ENCODE results near the gene MBP. TPM values are rescaled to one million over a fixed set of nuclear protein-coding genes. Genes with fewer than 3 reads are reported as not detected.

MBP gene
- total RNA-seq, 1 experiment from 2014 or later = 47.4 TPM

DNA sequence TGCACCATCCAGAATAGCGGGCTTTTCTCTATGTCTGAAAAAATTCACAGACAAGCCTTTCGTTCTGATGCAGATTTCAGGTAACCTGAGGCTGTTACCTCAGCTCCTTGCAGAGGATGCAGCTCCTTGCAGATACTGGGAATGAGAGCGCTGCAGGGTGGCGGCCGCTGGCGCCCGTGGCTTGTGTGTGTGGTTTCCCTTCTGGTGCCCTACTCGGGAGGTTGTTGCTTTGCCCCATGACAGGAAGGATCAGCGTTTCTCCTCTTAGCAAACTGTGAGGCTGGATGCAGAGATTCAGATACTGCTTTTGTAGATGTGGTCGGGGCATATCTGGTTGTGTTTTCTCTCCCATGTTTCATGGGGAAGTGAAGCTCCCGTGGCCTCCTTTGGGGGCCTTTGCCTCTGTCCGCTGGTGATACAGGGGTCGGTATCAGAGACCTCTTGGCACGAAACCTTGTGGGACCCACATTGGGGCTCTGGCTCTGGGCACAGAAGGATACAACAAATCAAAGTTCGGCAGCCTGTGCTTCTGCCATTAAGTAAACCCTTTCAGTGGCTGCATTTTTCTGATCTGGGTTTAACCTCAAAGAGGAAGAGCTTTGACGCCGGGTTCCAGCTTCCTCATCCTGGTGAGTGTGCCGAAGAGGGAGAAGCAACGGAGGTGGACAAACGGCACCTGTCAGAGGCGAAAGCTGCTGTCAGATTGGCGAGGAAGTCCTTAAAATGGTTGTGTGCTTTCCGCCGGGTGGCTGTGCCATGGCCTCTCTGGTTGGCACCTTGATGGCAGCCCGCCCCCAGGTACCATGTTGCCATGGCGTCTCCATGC is 127.8 kb downstream of the MBP start:
- intact Hi-C loops (cut with micrococcal nuclease) = loop anchor here (5.0 kb wide), 1 partner anchor 123 kb away; no protein-coding TSS in a partner anchor
- H3K9me2 ChIP-seq (replicated peaks; ENCODE audit: low read length) = no peaks in the 10 kb centered on the region
- no peak overlapping the region for H3K9ac ChIP-seq (ENCODE audit: low read length)
- H3K27ac ChIP-seq (ENCODE audit: low read length) = no peak overlapping the region
- no peak for ATAC-seq
- H3K4me2 ChIP-seq (ENCODE audit: low read length) = no peak overlapping the region
- no peaks in the 10 kb centered on the region for H3K27me3 ChIP-seq (ENCODE audit: low read length)
- TF ChIP-seq, protein P1, sequence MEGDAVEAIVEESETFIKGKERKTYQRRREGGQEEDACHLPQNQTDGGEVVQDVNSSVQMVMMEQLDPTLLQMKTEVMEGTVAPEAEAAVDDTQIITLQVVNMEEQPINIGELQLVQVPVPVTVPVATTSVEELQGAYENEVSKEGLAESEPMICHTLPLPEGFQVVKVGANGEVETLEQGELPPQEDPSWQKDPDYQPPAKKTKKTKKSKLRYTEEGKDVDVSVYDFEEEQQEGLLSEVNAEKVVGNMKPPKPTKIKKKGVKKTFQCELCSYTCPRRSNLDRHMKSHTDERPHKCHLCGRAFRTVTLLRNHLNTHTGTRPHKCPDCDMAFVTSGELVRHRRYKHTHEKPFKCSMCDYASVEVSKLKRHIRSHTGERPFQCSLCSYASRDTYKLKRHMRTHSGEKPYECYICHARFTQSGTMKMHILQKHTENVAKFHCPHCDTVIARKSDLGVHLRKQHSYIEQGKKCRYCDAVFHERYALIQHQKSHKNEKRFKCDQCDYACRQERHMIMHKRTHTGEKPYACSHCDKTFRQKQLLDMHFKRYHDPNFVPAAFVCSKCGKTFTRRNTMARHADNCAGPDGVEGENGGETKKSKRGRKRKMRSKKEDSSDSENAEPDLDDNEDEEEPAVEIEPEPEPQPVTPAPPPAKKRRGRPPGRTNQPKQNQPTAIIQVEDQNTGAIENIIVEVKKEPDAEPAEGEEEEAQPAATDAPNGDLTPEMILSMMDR (conservative IDR thresholded peaks at IDR 0.05; ENCODE audit: low read depth, low read length) = no peak
- TF ChIP-seq EZH2 (IDR thresholded peaks at IDR 0.05; ENCODE audit: low read length, unreplicated experiment) = no peak
- TF ChIP-seq EZH2phosphoT487 (IDR thresholded peaks at IDR 0.05; ENCODE audit: borderline replicate concordance, low read length) = no peak
- DNase-seq = no peak
- H3F3A ChIP-seq (ENCODE audit: low read length, unreplicated experiment) = no peaks in the 10 kb centered on the region
- 0 out of 2 replicates have a peak, but pooled peaks cover 4% of the 10 kb centered on the region for H3K4me1 ChIP-seq (ENCODE audit: insufficient read depth, low read length)
- no peaks in the 10 kb centered on the region for H3K36me3 ChIP-seq (ENCODE audit: low read depth, low read length)
- no peaks in the 10 kb centered on the region for H3K79me2 ChIP-seq (ENCODE audit: low read length)
- H3K4me3 ChIP-seq (ENCODE audit: low read length) = no peak overlapping the region
- no peaks in the 10 kb centered on the region for H4K20me1 ChIP-seq (ENCODE audit: low read length)
- CTCF ChIA-PET = no interaction called here
- no peaks in the 10 kb centered on the region for H3K9me3 ChIP-seq (ENCODE audit: low read length)
- H2AFZ ChIP-seq (ENCODE audit: low read length) = no peak overlapping the region
- BruUV-seq (replicated peaks) = no TSS peak
- POLR2A ChIA-PET (ENCODE audit: unreplicated experiment) = no interaction called here

DNA sequence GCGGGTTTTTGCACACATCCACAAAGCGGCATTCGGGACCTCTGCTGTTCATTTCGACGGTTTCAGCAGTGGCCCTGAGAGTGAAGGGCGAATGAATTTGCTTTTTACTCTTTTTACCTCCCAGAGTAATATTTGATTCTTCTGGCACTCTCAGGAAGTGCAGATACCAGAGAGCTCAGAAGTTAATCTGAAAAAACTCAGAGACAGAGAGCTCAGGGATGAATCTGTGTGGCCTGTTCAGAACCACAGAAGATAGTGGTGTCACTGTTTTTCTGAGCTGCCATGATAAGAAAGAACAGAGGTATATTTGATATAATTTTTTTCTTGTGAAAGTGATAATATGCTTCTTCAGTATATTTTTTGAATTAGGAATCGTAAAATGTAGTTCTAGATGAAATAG is 129.3 kb downstream of the MBP start:
- no peaks in the 10 kb centered on the region for H3K27me3 ChIP-seq (ENCODE audit: low read length)
- intact Hi-C loops (cut with micrococcal nuclease) = loop anchor here (5.0 kb wide), 1 partner anchor 124 kb away; no protein-coding TSS in a partner anchor
- ChIA-PET POLR2A (ENCODE audit: unreplicated experiment) (no interaction called here), CTCF (no interaction called here)
- no peak overlapping the region for H3K4me2 ChIP-seq (ENCODE audit: low read length)
- no peaks in the 10 kb centered on the region for H3K9me3 ChIP-seq (ENCODE audit: low read length)
- TF ChIP-seq, protein P1 (conservative IDR thresholded peaks at IDR 0.05; ENCODE audit: low read depth, low read length) = no peak
- TF ChIP-seq EZH2phosphoT487 (IDR thresholded peaks at IDR 0.05; ENCODE audit: borderline replicate concordance, low read length) (no peak), EZH2 (IDR thresholded peaks at IDR 0.05; ENCODE audit: low read length, unreplicated experiment) (no peak)
- DNase-seq = no peak
- 0 out of 2 replicates have a peak, but pooled peaks cover 4% of the 10 kb centered on the region for H3K4me1 ChIP-seq (ENCODE audit: insufficient read depth, low read length)
- H4K20me1 ChIP-seq (ENCODE audit: low read length) = no peaks in the 10 kb centered on the region
- H3K9me2 ChIP-seq (replicated peaks; ENCODE audit: low read length) = no peaks in the 10 kb centered on the region
- H3K36me3 ChIP-seq (ENCODE audit: low read depth, low read length) = no peaks in the 10 kb centered on the region
- no peak overlapping the region for H3K9ac ChIP-seq (ENCODE audit: low read length)
- BruUV-seq (replicated peaks) = no TSS peak
- H3K4me3 ChIP-seq (ENCODE audit: low read length) = no peak overlapping the region
- ATAC-seq = no peak
- H3K79me2 ChIP-seq (ENCODE audit: low read length) = no peaks in the 10 kb centered on the region
- H3F3A ChIP-seq (ENCODE audit: low read length, unreplicated experiment) = no peaks in the 10 kb centered on the region
- H2AFZ ChIP-seq (ENCODE audit: low read length) = no peak overlapping the region
- H3K27ac ChIP-seq (ENCODE audit: low read length) = no peak overlapping the region

DNA sequence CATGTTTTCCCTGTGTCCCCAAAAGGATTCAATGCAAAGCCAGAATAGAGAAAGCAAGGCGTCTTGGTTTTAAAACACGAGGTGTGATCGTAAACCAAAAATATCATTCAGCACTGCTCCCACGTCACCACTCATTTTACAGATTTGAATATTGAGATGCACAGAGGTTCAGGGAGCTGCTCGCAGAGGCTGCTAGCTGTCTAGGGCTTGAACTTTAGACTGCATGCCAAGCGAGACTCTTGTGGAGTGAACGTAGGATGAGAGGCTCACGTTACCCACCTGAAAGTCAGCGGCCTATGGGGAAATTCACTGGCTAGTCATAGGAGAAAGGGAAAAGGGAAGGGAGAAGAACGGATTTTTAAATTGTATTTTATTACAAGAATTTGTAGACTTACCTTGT is 130.1 kb downstream of the MBP start:
- Histone ChIP-seq H3K27me3 (ENCODE audit: low read length) (no peaks in the 10 kb centered on the region), H3K9me2 (replicated peaks; ENCODE audit: low read length) (no peaks in the 10 kb centered on the region), H3K4me3 (ENCODE audit: low read length) (no peak overlapping the region), H3F3A (ENCODE audit: low read length, unreplicated experiment) (no peaks in the 10 kb centered on the region), H2AFZ (ENCODE audit: low read length) (no peak overlapping the region), H3K79me2 (ENCODE audit: low read length) (no peaks in the 10 kb centered on the region), H3K9me3 (ENCODE audit: low read length) (no peaks in the 10 kb centered on the region), H3K4me1 (ENCODE audit: insufficient read depth, low read length) (0 out of 2 replicates have a peak, but pooled peaks cover 4% of the 10 kb centered on the region), H4K20me1 (ENCODE audit: low read length) (no peaks in the 10 kb centered on the region), H3K27ac (ENCODE audit: low read length) (no peak overlapping the region), H3K9ac (ENCODE audit: low read length) (no peak overlapping the region), H3K4me2 (ENCODE audit: low read length) (no peak overlapping the region), H3K36me3 (ENCODE audit: low read depth, low read length) (no peaks in the 10 kb centered on the region)
- no TSS peak for BruUV-seq (replicated peaks)
- ChIA-PET CTCF (no interaction called here), POLR2A (ENCODE audit: unreplicated experiment) (no interaction called here)
- TF ChIP-seq, protein P1 (conservative IDR thresholded peaks at IDR 0.05; ENCODE audit: low read depth, low read length) = no peak
- TF ChIP-seq EZH2 (IDR thresholded peaks at IDR 0.05; ENCODE audit: low read length, unreplicated experiment) (no peak), EZH2phosphoT487 (IDR thresholded peaks at IDR 0.05; ENCODE audit: borderline replicate concordance, low read length) (no peak)
- DNase-seq (no peak), ATAC-seq (no peak)
- intact Hi-C loops (cut with micrococcal nuclease) = loop anchor here (5.0 kb wide), 1 partner anchor 125 kb away; no protein-coding TSS in a partner anchor

Measured in PC-3 (cell line).